ENCODE results near the gene SELENOO.
A peak's percentile ranks its signal among the peaks of the same experiment; 100 is the strongest.

SELENOO gene

GRCh38 chr22:50243685-50244419 lies 43.0 kb downstream of the SELENOO start:
- DNase-seq: no peak

DNA sequence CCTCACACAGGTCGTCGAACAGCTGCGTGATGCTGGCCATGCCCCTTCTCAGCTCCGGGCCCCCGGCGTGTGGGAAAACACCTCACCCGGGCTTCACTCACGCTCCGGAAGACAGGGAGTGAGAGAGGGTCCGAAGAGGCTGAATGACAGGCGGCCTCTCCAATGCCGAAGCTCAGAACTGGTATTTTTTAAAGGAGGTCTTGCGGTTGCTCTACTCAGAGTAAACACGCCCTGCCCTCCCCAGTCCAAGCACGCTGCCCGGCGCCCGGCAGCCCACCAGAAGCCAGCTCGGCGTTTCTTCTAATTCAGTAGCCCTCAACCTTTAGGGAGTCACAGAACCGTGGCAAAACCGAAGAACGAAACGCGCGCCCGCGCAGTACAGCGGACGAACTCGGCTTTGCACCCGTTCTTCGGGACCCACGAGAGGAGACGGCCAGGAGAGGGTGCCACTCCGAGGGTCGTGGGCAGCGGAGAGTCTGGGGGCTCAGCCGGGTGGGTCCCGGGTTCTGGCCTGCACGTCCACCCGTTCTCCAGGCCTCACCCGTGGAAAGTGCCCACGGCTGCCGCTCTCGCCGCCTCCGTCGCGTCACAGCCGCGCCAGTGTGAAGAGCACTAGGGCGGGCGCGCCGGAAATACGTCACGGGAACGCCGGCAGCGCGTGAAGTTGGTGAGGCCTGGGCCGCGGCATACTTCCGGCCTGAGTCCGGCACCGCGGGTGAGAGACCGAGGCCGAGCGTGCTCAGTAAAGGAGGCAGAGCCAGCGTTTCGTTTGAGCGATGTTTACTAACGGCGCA lies 43.8 kb downstream of the SELENOO start, which contains the start of gene TUBGCP6:
Gene TUBGCP6 (minus strand): TSS at position 604 of the 794 bp plus-strand sequence. CDS start 564 bp downstream, at position 40.
- DNase-seq: peak; percentile 91

- no peak for DNase-seq
Observed at GRCh38 chr22:50245214-50246072, 44.6 kb downstream of the SELENOO start.

GRCh38 chr22:50246242-50247175 lies 45.7 kb downstream of the SELENOO start:
- DNase-seq: peak; percentile 6

DNA sequence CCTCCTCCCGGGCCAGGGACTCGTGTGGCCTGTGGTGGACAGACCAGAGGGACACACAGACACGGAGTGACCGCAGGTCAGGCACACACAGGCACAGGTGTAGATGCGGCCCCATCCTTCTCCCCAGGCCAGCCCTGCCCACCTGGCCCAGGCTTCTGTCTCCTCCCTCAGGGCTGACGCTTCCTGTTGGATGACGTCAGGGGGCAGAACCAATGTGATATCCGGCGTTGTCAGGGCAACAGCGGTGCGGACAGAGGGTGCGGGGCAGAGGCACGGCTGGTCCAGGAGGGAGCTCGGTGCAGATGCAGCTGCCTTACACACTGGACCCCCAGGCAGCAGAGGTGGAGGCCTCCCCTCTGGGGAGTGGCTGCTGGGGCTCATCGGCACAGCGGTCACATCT lies 46.9 kb downstream of the SELENOO start:
- peak; percentile 59 for DNase-seq

DNA sequence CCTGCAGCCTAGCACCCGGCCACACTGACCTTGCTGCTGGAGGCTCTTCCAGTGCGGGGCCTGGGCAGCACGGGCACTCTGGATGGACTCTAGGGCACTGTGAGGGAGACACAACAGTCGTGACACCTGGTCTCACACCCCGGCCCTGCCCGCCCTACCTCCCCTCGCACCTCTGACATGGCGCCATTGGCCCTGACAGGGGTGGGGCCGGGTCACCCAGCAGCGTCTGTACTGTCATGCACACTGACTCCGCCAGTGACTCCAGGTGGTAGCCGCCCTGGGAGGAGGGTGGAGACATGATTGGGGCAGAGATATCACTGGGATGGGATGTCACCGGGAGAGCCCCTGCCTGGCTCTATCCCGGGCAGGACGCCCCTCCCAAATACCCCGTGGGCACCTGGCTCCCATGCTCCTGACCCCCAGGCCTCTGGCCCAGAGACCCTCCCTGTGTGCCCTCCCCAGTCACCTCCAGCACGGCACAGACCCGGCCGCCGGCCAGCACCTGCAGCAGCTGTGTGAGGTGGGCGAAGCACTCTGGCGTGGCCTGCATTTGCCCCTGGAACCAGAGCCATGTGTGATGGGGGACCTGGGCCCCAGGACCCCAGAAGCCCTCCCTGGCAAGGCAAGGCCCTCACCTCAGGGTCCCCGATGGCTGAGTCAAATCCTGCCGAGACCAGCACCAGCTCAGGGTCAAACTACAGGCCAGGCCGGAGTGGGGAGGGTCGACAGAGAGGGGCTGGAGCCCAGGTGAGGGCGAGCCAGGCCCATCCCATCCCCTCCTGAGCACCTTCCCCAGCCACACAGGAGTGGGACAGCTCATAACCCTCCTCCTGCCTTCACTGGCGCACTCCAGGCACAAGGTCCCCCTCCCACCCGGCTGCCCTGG lies 47.6 kb downstream of the SELENOO start:
- peak; percentile 25 for DNase-seq

- DNase-seq: no peak
Observed at GRCh38 chr22:50249341-50250248, 48.8 kb downstream of the SELENOO start.

GRCh38 chr22:50250249-50250554 lies 49.4 kb downstream of the SELENOO start:
- no peak for DNase-seq

- peak; percentile 75 for DNase-seq
Observed at GRCh38 chr22:50250555-50251476, 50.0 kb downstream of the SELENOO start, which contains the start of gene HDAC10. Gene HDAC10 (minus strand): TSS chr22:50251265. CDS start chr22:50251032, 233 bp downstream.

GRCh38 chr22:50251477-50252081 lies 50.8 kb downstream of the SELENOO start:
- no peak for DNase-seq

GRCh38 chr22:50252082-50253045 lies 51.6 kb downstream of the SELENOO start:
- DNase-seq: peak; percentile 22

GRCh38 chr22:50253046-50253915 lies 52.5 kb downstream of the SELENOO start:
- DNase-seq: no peak

DNA sequence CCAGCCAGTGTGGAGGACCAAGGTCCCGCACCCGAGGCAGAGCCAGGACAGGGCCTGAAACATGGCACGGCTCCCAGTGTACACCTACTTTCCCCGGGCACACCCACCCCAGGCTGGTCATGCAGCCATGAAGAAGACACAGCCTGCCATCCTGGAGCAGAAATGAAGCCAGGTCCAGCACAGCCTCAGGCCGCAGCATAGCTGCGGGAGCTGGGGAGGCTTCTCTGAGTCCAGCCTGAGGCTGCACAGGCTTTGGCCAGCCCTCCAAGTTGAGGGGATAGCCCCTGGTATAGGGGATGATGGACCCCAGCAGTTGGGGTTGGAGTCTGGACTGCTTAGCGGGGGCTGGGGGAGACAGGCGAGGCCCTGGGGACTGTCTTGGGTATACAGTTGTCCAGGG lies 53.1 kb downstream of the SELENOO start:
- DNase-seq: no peak

- DNase-seq: no peak
Observed at GRCh38 chr22:50255099-50255498, 54.3 kb downstream of the SELENOO start.

DNA sequence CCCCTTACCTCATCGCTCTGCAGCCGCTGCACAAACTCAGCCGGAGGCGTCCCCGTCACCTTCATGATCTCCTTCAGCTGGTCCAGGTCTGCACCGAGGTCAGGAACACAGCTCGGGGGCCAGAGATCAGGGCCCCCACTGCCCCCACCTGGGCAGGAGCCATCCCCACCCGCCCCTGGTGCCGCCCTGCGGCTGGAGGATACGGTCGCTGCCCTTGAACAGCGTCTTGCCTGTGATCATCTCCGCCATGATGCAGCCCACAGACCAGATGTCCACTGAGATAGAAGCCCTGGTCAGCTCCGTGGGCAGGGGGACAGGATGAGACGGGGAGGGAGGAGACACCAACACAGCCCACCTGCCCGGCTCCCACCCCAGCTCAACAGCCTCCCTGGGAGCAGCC lies 54.8 kb downstream of the SELENOO start:
- no peak for DNase-seq

DNA sequence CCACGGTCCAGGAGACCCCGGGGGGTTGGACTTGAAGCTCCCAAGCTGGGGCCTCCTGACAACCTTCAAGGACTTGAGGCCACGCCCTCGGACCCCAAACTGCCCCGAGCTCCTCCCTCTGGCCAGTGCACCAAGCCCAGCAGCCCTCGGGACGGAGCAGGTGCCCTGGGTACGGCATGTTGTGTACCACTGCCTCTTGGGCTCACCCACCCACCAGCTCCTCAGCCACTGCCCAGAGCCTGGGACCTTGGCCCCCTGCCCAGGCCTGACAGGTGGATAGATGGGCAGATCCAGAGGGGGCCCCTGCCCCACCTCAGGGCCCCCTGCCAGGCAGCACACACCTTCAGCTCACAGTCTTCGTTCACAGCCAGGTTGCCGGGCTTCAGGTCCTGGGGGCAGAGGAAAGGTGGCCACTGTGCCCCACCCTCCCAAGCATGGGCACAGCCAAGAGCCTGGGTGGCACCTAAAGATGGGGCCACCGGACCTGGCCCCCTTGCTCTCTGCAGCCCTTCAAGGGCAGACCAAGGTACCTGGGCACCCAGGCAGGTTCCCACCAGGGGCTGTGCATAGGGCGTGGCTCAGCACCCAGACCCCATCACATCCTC lies 55.5 kb downstream of the SELENOO start:
- no peak for DNase-seq

All from NCI-H2171 treated with DMSO at 0.1 percent for 48 hours (cell line).